Panc1 (cell line): Measurements from ENCODE around the gene GALNT13. TPM values are rescaled to one million over a fixed set of nuclear protein-coding genes. Genes with fewer than 3 reads are reported as not detected.

Experiments used
- ATAC-seq: fragments of 200-7000 bp; cut with Tn5 transposase; 2 replicates; pipeline ENCODE4 v1.9.1; 2020; ENCODE audit warnings: mild to moderate bottlenecking, moderate library complexity
- BruUV-seq: library from RNA; stranded (reverse); fragments of 400-500 nt; replicated peaks from 2 replicates; lab custom pipeline; 2021; lab: Mats Ljungman, UMichigan
- CTCF ChIA-PET: fragments of 300-600 bp; sonication (Branson Sonifier 250); formaldehyde crosslinking; loops from one replicate; lab custom pipeline; 2022; ENCODE audit warnings: antibody characterized with exemption; lab: Charles Lee
- POLR2A ChIA-PET: fragments of 300-600 bp; sonication (Branson Sonifier 250); formaldehyde crosslinking; loops from one replicate; lab custom pipeline; 2022; ENCODE audit warnings: antibody characterized with exemption; lab: Charles Lee
- DNase-seq: peaks from one replicate; pipeline ENCODE4 v3.0.0-alpha.2; 2010; ENCODE audit warnings: low read depth, low spot score
- H3K27ac ChIP-seq: 2 replicates; pipeline ENCODE4 v1.5.1; 2011; ENCODE audit warnings: mild to moderate bottlenecking, low read length, inconsistent platforms
- H3K27me3 ChIP-seq: fragments of 200-500 bp; sonication (Bioruptor generic); 2 replicates; pipeline ENCODE4 v1.6.0; 2014; ENCODE audit warnings: low read length, inconsistent platforms; ENCODE audit not compliant: control insufficient read depth, insufficient read depth
- H3K36me3 ChIP-seq: fragments of 200-500 bp; sonication (Bioruptor generic); 2 replicates; pipeline ENCODE4 v1.5.1; 2014; ENCODE audit warnings: inconsistent platforms, mild to moderate bottlenecking, low read length, moderate library complexity; ENCODE audit not compliant: control insufficient read depth, insufficient read depth
- H3K4me1 ChIP-seq: 2 replicates; pipeline ENCODE4 v1.5.1; 2011; ENCODE audit warnings: inconsistent platforms, mild to moderate bottlenecking, low read length, moderate library complexity; ENCODE audit not compliant: control insufficient read depth, insufficient read depth
- H3K4me3 ChIP-seq, 2 experiments: 2 replicates each; pipeline ENCODE4 v1.5.1; 2011 to 2012; ENCODE audit warnings: low read depth in 2 of 2, low read length in 2 of 2, mild to moderate bottlenecking in 2 of 2, inconsistent platforms in 1 of 2, moderate library complexity in 1 of 2
- H3K9me3 ChIP-seq: fragments of 200-500 bp; sonication (Bioruptor generic); 2 replicates; pipeline ENCODE4 v1.5.1; 2014; ENCODE audit warnings: low read depth, mild to moderate bottlenecking, inconsistent platforms, low read length, moderate library complexity; ENCODE audit not compliant: control insufficient read depth, insufficient read depth
- POLR2AphosphoS5 ChIP-seq: IDR thresholded peaks from 2 replicates; pipeline ENCODE4 v1.6.1; 2012; ENCODE audit warnings: mild to moderate bottlenecking, low read depth, low read length, moderate library complexity
- REST ChIP-seq, 2 experiments: IDR thresholded peaks; 2 replicates each; pipeline ENCODE4 v1.6.1; 2011 to 2012; ENCODE audit warnings: low read depth in 2 of 2, control low read depth in 1 of 2, low read length in 1 of 2, mild to moderate bottlenecking in 1 of 2, moderate library complexity in 1 of 2; ENCODE audit not compliant: insufficient read depth in 1 of 2
- SIN3A ChIP-seq: IDR thresholded peaks from 2 replicates; pipeline ENCODE4 v1.6.1; 2012; ENCODE audit warnings: low read depth, mild to moderate bottlenecking, low read length, moderate library complexity, borderline replicate concordance; ENCODE audit not compliant: insufficient read depth
- TCF7L2 ChIP-seq: IDR thresholded peaks from 2 replicates; pipeline ENCODE4 v1.6.1; 2011; ENCODE audit warnings: mild to moderate bottlenecking, low read depth, low read length, inconsistent platforms
- in situ Hi-C: cut with HindIII; loops from 2 replicates; pipeline ENCODE4 v1.10.0; 2016; ENCODE audit warnings: low sequenced_read_pairs, low pct_unique_long_range_greater_than_20kb
- intact Hi-C: fragments of 100-400 bp; cut with micrococcal nuclease; formaldehyde crosslinking; loops from one replicate; pipeline ENCODE4 v1.10.0; 2022; ENCODE audit not compliant: unreplicated experiment
- total RNA-seq: library from RNA; stranded (reverse); gene quantifications from one replicate; pipeline ENCODE4 v1.2.1, GENCODE V29; 2021; ENCODE audit not compliant: unreplicated experiment
- TF ChIP-seq, protein P1 (sequence below): fragments of 450-650 bp; IDR thresholded peaks from 2 replicates; pipeline ENCODE4 v1.5.1; 2017; ENCODE audit warnings: mild to moderate bottlenecking

The GALNT13 gene
- total RNA-seq, 1 experiment from 2014 or later, result not detected

DNA sequence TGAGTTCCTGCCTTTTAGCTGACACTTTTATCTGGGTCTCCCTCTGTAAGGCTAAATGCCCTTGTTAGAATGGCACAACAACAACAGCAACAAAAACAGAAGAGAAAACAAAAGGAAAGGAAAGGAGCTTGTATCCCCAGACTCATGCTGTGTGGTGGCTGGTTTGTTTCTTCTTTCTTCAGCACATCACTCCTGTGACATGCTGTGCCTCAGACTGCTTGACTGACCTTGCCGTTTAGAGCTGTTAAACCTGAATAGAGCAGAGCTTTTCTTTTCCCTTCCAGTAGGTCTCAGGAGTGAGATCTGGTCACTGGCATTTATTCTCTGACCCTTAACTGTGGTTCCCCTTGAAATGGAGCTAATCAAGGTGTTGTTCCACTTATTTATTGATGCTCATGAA, 18.9 kb downstream of the GALNT13 start:
- intact Hi-C loops (no loop called here), in situ Hi-C loops (no loop called here)
- ATAC-seq (no peak), DNase-seq (no peak)
- no TSS peak for BruUV-seq
- ChIA-PET POLR2A (no interaction called here), CTCF (no interaction called here)
- no peaks in the 10 kb centered on the region for H3K27me3 ChIP-seq
- no peaks in the 10 kb centered on the region for H3K36me3 ChIP-seq
- TF ChIP-seq, protein P1, sequence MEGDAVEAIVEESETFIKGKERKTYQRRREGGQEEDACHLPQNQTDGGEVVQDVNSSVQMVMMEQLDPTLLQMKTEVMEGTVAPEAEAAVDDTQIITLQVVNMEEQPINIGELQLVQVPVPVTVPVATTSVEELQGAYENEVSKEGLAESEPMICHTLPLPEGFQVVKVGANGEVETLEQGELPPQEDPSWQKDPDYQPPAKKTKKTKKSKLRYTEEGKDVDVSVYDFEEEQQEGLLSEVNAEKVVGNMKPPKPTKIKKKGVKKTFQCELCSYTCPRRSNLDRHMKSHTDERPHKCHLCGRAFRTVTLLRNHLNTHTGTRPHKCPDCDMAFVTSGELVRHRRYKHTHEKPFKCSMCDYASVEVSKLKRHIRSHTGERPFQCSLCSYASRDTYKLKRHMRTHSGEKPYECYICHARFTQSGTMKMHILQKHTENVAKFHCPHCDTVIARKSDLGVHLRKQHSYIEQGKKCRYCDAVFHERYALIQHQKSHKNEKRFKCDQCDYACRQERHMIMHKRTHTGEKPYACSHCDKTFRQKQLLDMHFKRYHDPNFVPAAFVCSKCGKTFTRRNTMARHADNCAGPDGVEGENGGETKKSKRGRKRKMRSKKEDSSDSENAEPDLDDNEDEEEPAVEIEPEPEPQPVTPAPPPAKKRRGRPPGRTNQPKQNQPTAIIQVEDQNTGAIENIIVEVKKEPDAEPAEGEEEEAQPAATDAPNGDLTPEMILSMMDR, result no peak
- TF ChIP-seq POLR2AphosphoS5 (no peak), TCF7L2 (no peak), REST (IDR thresholded peaks at IDR 0.05; ENCODE audit: insufficient read depth in 1 of 2, low read depth in 2 of 2, low read length in 1 of 2) (no peak), SIN3A (no peak)
- H3K9me3 ChIP-seq, result no peaks in the 10 kb centered on the region
- H3K4me1 ChIP-seq, result no peaks in the 10 kb centered on the region
- no peak overlapping the region for H3K4me3 ChIP-seq
- no peak overlapping the region for H3K27ac ChIP-seq

DNA sequence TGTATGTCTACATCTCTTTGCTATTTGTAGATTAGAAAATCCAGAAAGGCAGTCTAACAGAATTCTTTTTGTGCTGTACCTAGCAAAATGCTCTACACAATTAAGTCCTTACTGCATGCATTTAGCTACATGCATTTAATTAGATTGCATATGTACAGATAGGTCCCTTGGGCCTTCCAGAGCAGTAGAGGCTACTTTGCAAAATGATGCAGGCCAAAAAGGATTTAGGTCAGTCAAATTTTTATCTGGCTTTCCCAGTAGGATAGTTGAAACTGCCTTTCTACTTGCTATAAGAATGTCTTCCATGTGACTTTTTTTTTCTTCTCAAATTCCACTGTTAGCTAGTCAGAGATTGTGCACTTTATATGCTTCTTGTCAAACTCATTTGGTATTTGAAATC, 19.3 kb downstream of the GALNT13 start:
- no peaks in the 10 kb centered on the region for H3K36me3 ChIP-seq
- H3K4me1 ChIP-seq, result no peaks in the 10 kb centered on the region
- ChIA-PET POLR2A (no interaction called here), CTCF (no interaction called here)
- no TSS peak for BruUV-seq
- H3K27me3 ChIP-seq, result no peaks in the 10 kb centered on the region
- in situ Hi-C loops (no loop called here), intact Hi-C loops (no loop called here)
- ATAC-seq (no peak), DNase-seq (no peak)
- H3K9me3 ChIP-seq, result no peaks in the 10 kb centered on the region
- no peak overlapping the region for H3K4me3 ChIP-seq
- no peak overlapping the region for H3K27ac ChIP-seq
- TF ChIP-seq TCF7L2, result no peak
- TF ChIP-seq POLR2AphosphoS5, result no peak
- TF ChIP-seq REST (IDR thresholded peaks at IDR 0.05; ENCODE audit: insufficient read depth in 1 of 2, low read depth in 2 of 2, low read length in 1 of 2), result no peak
- TF ChIP-seq SIN3A, result no peak
- TF ChIP-seq, protein P1, result no peak
